ENCODE data around the gene HOXA11.

HOXA11 gene

DNA sequence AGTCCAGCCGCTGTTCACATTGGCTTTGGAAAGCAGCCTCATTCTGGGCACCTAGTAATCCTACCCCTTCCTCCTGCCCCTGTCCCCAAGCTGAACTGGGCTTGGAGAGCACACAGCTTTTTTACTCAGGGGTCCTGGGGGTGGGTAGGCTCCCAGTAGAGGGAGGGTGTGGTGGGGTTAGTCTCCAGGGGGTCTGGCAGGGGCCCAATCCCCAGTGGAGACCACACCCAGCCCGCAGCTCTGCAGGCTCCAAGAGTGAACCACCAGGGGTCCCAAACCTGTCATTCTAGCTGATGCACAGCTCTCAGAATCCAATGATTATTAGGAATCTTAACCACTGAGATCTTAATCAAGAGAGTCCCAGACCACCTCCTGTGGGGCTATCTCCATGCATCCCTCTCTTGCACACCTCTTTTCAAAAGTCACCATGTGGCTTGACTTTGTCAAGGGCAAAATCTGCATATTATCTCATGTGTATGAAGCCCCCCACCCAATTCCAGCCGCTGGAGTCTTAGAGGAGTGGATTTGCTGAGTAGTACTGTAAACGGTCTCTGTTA lies 2.7 kb downstream of the HOXA11 start:
- no peak overlapping the region for H3K9ac ChIP-seq
- peaks cover 0 to 70% (median 54%) of the 10 kb centered on the region in 11 experiments; a peak in 19 of 22 replicates for H4K20me1 ChIP-seq
- no peaks in the 10 kb centered on the region for H3K36me3 ChIP-seq
- H3K27ac ChIP-seq, result no peak overlapping the region
- H3K4me3 ChIP-seq, result no peak overlapping the region
- peaks cover 100% of the 10 kb centered on the region in 11 experiments for H3K27me3 ChIP-seq
- TF ChIP-seq Cebpa-rat (IDR thresholded peaks at IDR 0.05), result no peak
- no peak overlapping the region for H3K4me2 ChIP-seq
- H3K4me1 ChIP-seq, result peaks cover 0 to 29% (median 7%) of the 10 kb centered on the region in 10 experiments; a peak in 9 of 20 replicates
- peaks cover 0 to 29% (median 5%) of the 10 kb centered on the region in 11 experiments; a peak in 10 of 22 replicates for H3K9me3 ChIP-seq (replicated peaks in 1 of 11)

DNA sequence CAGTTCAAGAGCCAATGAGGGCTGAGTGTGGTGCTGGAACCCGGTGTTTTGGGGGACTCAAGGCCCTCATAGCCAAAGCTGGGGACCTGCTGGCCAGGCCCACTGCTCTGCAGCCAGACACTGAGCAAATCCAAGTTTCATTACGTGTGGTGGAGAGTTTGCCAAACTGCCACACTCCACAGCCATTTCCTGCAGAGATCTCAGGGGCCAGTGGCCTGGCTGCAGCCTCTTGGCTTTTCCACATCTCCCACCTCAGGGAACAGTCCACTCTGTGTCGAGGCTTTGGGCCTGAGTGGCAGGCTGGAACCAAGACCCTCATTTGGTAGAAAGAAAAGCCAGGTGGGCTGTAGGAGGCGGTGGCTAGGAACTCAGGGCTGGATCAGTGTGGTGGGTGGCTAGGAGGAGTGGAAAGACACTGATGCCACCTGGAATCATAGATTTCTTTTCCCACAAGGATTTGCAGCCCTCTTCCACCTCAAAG lies 3.2 kb downstream of the HOXA11 start:
- Histone ChIP-seq H4K20me1 (peaks cover 0 to 70% (median 55%) of the 10 kb centered on the region in 11 experiments; a peak in 19 of 22 replicates), H3K4me3 (no peak overlapping the region), H3K27me3 (peaks cover 100% of the 10 kb centered on the region in 11 experiments), H3K9ac (no peak overlapping the region), H3K4me1 (peaks cover 0 to 29% (median 7%) of the 10 kb centered on the region in 10 experiments; a peak in 9 of 20 replicates), H3K36me3 (no peaks in the 10 kb centered on the region), H3K4me2 (no peak overlapping the region), H3K9me3 (replicated peaks in 1 of 11) (peaks cover 0 to 29% (median 5%) of the 10 kb centered on the region in 11 experiments; a peak in 10 of 22 replicates), H3K27ac (no peak overlapping the region)
- no peak for TF ChIP-seq Cebpa-rat (IDR thresholded peaks at IDR 0.05)

- no peak for TF ChIP-seq Cebpa-rat (IDR thresholded peaks at IDR 0.05)
- H3K27me3 ChIP-seq, result peaks cover 100% of the 10 kb centered on the region in 11 experiments
- H3K4me2 ChIP-seq, result no peak overlapping the region
- no peak overlapping the region for H3K27ac ChIP-seq
- peaks cover 0 to 29% (median 5%) of the 10 kb centered on the region in 11 experiments; a peak in 10 of 22 replicates for H3K9me3 ChIP-seq (replicated peaks in 1 of 11)
- no peak overlapping the region for H3K4me3 ChIP-seq
- H4K20me1 ChIP-seq, result peaks cover 0 to 65% (median 48%) of the 10 kb centered on the region in 11 experiments; a peak in 19 of 22 replicates
- peaks cover 0 to 25% (median 7%) of the 10 kb centered on the region in 10 experiments; a peak in 9 of 20 replicates for H3K4me1 ChIP-seq
- H3K36me3 ChIP-seq, result no peaks in the 10 kb centered on the region
- H3K9ac ChIP-seq, result no peak overlapping the region
Observed at GRCh38 chr7:27180431-27181420, 4.3 kb downstream of the HOXA11 start.

DNA sequence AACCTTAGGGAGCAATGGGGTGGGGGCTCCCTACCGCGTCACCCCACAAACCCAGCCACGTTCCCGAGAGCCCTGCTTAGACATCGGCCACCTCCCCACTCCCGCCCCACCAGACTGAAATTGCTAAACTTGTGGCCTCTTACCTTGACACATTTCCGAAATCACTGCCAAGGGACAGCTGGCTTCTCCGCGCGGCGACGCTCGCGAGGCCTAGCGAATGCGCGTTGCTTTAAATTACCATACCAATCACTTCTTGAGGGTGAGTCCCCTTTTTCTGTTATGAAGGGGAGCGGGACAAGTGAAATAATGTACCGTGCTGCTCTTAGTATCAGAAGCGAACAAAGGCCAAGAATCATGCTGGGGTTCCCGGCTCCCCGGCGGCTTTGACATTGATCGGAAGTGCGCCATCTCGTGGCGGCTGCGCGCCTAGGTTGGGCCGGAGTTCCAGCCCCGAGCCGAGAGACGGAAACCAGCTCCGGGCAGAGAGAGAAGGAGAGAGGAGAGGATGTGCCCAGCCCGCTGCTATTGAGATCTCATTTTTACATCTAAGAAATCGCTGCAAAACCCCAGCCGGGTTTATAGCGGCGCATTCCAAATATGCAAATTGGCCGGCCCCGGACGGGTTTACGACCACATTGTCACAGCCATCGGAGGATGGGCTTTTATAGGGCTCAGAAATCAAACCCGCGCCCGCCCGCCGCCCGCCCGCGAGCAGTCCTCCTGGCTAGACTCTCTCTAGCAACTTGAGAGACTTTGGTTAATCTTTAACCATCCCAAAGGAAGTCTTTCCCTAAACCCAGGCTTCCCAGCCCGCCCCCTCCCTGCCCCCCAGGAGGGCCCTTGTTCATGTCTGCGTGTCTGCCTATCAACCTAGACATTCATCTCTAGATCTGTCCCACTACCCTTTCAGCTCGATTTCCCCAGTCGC lies 5.3 kb downstream of the HOXA11 start:
- H3K27me3 ChIP-seq, result peaks cover 100% of the 10 kb centered on the region in 11 experiments
- no peak for TF ChIP-seq Cebpa-rat (IDR thresholded peaks at IDR 0.05)
- no peak overlapping the region for H3K4me3 ChIP-seq
- no peak overlapping the region for H3K4me2 ChIP-seq
- no peak overlapping the region for H3K27ac ChIP-seq
- H3K4me1 ChIP-seq, result peaks cover 0 to 17% (median 6%) of the 10 kb centered on the region in 10 experiments; a peak in 9 of 20 replicates
- no peaks in the 10 kb centered on the region for H3K36me3 ChIP-seq
- H3K9me3 ChIP-seq (replicated peaks in 1 of 11), result peaks cover 0 to 23% (median 5%) of the 10 kb centered on the region in 11 experiments; a peak in 12 of 22 replicates
- no peak overlapping the region for H3K9ac ChIP-seq
- peaks cover 0 to 61% (median 41%) of the 10 kb centered on the region in 11 experiments; a peak in 19 of 22 replicates for H4K20me1 ChIP-seq

DNA sequence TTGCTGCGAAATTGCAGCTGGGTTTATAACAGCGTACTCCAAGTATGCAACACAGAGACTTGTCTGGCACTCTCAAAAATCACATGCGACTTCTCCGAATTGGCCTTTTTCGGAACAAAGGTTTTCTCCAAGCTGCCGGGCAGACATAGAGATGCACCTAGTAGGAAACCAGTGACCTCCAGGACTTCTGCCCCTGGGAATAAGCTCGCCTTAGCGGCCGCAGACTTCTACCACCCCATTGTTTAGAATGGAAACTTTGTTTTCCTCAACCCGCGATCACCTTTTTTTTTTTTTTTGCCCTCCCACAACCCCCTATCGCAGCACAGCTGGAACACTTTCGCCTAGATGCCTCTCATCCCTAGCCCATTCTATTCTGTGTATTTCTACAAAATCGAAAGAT lies 6.0 kb downstream of the HOXA11 start:
- H3K4me2 ChIP-seq, result no peak overlapping the region
- H3K27ac ChIP-seq, result no peak overlapping the region

DNA sequence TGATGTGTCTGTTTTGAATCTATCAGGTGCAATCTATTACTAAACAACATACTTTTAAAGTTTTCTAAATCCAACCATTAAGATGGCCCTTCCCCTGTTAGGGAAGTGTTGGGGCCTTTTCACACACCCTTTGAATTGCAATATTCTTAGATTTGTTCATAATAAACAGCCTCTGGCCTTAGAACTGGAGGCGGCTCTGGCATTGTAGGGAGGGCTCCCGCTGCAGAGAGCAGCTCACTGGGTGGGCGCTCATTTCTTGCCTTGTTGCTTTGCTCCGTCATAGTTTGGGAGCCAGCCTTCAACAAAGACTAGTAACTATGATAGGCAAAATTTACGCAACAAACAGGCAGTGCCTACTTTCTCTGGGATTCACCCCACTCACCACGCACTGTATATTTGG lies 6.7 kb downstream of the HOXA11 start:
- H3K9me3 ChIP-seq (replicated peaks in 1 of 11), result peaks cover 12 to 31% (median 18%) of the 10 kb centered on the region in 11 experiments
- no peak overlapping the region for H3K4me3 ChIP-seq
- H3K4me2 ChIP-seq, result no peak overlapping the region
- H3K27ac ChIP-seq, result no peak overlapping the region
- peaks cover 0 to 3% (median 0%) of the 10 kb centered on the region in 10 experiments; a peak in 4 of 20 replicates for H3K4me1 ChIP-seq
- peaks cover 100% of the 10 kb centered on the region in 11 experiments for H3K27me3 ChIP-seq
- TF ChIP-seq Cebpa-rat (IDR thresholded peaks at IDR 0.05), result no peak
- no peak overlapping the region for H3K9ac ChIP-seq
- H3K36me3 ChIP-seq, result no peaks in the 10 kb centered on the region
- peaks cover 0 to 58% (median 41%) of the 10 kb centered on the region in 11 experiments; a peak in 18 of 22 replicates for H4K20me1 ChIP-seq

More for the DNA sequence above, 6.0 kb downstream of the HOXA11 start:
- peaks cover 0 to 58% (median 41%) of the 10 kb centered on the region in 11 experiments; a peak in 18 of 22 replicates for H4K20me1 ChIP-seq
- H3K4me1 ChIP-seq, result peaks cover 0 to 10% (median 0%) of the 10 kb centered on the region in 10 experiments; a peak in 6 of 20 replicates
- H3K9ac ChIP-seq, result no peak overlapping the region
- H3K4me3 ChIP-seq, result no peak overlapping the region
- no peaks in the 10 kb centered on the region for H3K36me3 ChIP-seq
- peaks cover 100% of the 10 kb centered on the region in 11 experiments for H3K27me3 ChIP-seq
- no peak for TF ChIP-seq Cebpa-rat (IDR thresholded peaks at IDR 0.05)
- peaks cover 5 to 25% (median 12%) of the 10 kb centered on the region in 11 experiments for H3K9me3 ChIP-seq (replicated peaks in 1 of 11)

GRCh38 chr7:27177795-27178320 lies 7.2 kb downstream of the HOXA11 start:
- Histone ChIP-seq H3K4me2 (no peak overlapping the region), H3K4me3 (no peak overlapping the region)

More at GRCh38 chr7:27177795-27178320, 7.2 kb downstream of the HOXA11 start:
- Histone ChIP-seq H3K9ac (no peak overlapping the region), H3K27ac (no peak overlapping the region), H3K9me3 (replicated peaks in 1 of 11) (peaks cover 17 to 36% (median 23%) of the 10 kb centered on the region in 11 experiments), H3K4me1 (peaks cover 0 to 7% (median 0%) of the 10 kb centered on the region in 10 experiments; a peak in 3 of 20 replicates), H3K36me3 (no peaks in the 10 kb centered on the region), H4K20me1 (peaks cover 0 to 58% (median 41%) of the 10 kb centered on the region in 11 experiments; a peak in 17 of 22 replicates), H3K27me3 (peaks cover 100% of the 10 kb centered on the region in 11 experiments)
- TF ChIP-seq Cebpa-rat (IDR thresholded peaks at IDR 0.05), result no peak
